Thymus (tissue), 11 donors: Measurements from ENCODE around the gene DCLK1. TPM values are rescaled to one million over a fixed set of nuclear protein-coding genes. Genes with fewer than 3 reads are reported as not detected.

ENCODE experiments used
- DNase-seq, 9 donors: peaks; one replicate each; pipeline ENCODE4 v3.0.0-alpha.2; 2013; ENCODE audit warnings: low spot score in 9 of 9, low read depth in 6 of 9, missing footprints in 1 of 9
- H3K27ac ChIP-seq, 2 donors: one replicate each; pipeline ENCODE4 v1.5.1; 2013; ENCODE audit warnings: control low read depth in 1 of 2, low read depth in 1 of 2, low read length in 1 of 2, mild to moderate bottlenecking in 1 of 2, moderate library complexity in 1 of 2
- H3K27me3 ChIP-seq, 2 donors: one replicate each; pipeline ENCODE4 v1.5.1; 2013; ENCODE audit warnings: low read length in 1 of 2; ENCODE audit not compliant: control insufficient read depth in 2 of 2, insufficient read depth in 1 of 2
- H3K36me3 ChIP-seq, 2 donors: one replicate each; pipeline ENCODE4 v1.5.1; 2013; ENCODE audit warnings: low read length in 1 of 2, mild to moderate bottlenecking in 1 of 2, moderate library complexity in 1 of 2; ENCODE audit not compliant: control insufficient read depth in 2 of 2, insufficient read depth in 2 of 2
- H3K4me1 ChIP-seq, 2 donors: one replicate each; pipeline ENCODE4 v1.5.1; 2013; ENCODE audit warnings: low read length in 2 of 2; ENCODE audit not compliant: control insufficient read depth in 2 of 2, insufficient read depth in 2 of 2
- H3K4me3 ChIP-seq, 2 donors: one replicate each; pipeline ENCODE4 v1.5.1; 2013; ENCODE audit warnings: low read length in 2 of 2, control low read depth in 1 of 2, mild to moderate bottlenecking in 1 of 2
- H3K9me3 ChIP-seq, 2 donors: one replicate each; pipeline ENCODE4 v1.5.1; 2013; ENCODE audit warnings: low read length in 1 of 2, mild to moderate bottlenecking in 1 of 2; ENCODE audit not compliant: control insufficient read depth in 2 of 2, insufficient read depth in 1 of 2
- WGBS: extraction: QIAGEN DNeasy Blood & Tissue Kit; methylation state at CpG from one replicate; pipeline ENCODE4 v1.1.7; 2013; 5-methylcytosine and 5-hydroxymethylcytosine counted together
- polyA plus RNA-seq: library from polyadenylated mRNA; stranded (reverse); fragments of 200-250 nt; gene quantifications from one replicate; pipeline ENCODE4 v1.2.3, GENCODE V29; 2013
- total RNA-seq: library from RNA; stranded (reverse); fragments of 120-200 nt; gene quantifications from one replicate; pipeline ENCODE4 v1.2.4, GENCODE V29; 2013
- donor health status: healthy.

DCLK1 gene
- total and polyA plus RNA-seq, 2 donors, result 2.5 to 2.9 TPM

GRCh38 chr13:35920816-35921215, 210.4 kb downstream of the DCLK1 start:
- WGBS, result 76% methylated on average over 7 of the region's 7 CpGs
- no peak overlapping the region for H3K27ac ChIP-seq

GRCh38 chr13:35917942-35918645, 213.1 kb downstream of the DCLK1 start:
- 93% methylated on average over 8 of the region's 8 CpGs for WGBS
- Histone ChIP-seq H3K27me3 (no peaks in the 10 kb centered on the region), H3K36me3 (no peaks in the 10 kb centered on the region), H3K27ac (no peak overlapping the region), H3K4me3 (no peak overlapping the region), H3K9me3 (no peaks in the 10 kb centered on the region), H3K4me1 (no peaks in the 10 kb centered on the region)
- no peak for DNase-seq

More at GRCh38 chr13:35920816-35921215, 210.4 kb downstream of the DCLK1 start:
- H3K36me3 ChIP-seq, result no peaks in the 10 kb centered on the region
- H3K4me1 ChIP-seq, result no peaks in the 10 kb centered on the region
- no peaks in the 10 kb centered on the region for H3K9me3 ChIP-seq
- no peaks in the 10 kb centered on the region for H3K27me3 ChIP-seq
- H3K4me3 ChIP-seq, result no peak overlapping the region
- no peak for DNase-seq

- no peak overlapping the region for H3K4me3 ChIP-seq
- no peak for DNase-seq
- WGBS, result 55% methylated on average over 13 of the region's 13 CpGs
- peaks cover 0 to 4% of the 10 kb centered on the region in 2 donors for H3K9me3 ChIP-seq
- H3K27me3 ChIP-seq, result no peaks in the 10 kb centered on the region
- no peaks in the 10 kb centered on the region for H3K4me1 ChIP-seq
- no peaks in the 10 kb centered on the region for H3K36me3 ChIP-seq
- H3K27ac ChIP-seq, result no peak overlapping the region
These were observed 213.8 kb downstream of the DCLK1 start for GRCh38 chr13:35917252-35917941.

GRCh38 chr13:35916146-35916545, 215.0 kb downstream of the DCLK1 start:
- H3K36me3 ChIP-seq, result no peaks in the 10 kb centered on the region
- H3K27ac ChIP-seq, result no peak overlapping the region
- no peaks in the 10 kb centered on the region for H3K27me3 ChIP-seq
- DNase-seq, result no peak
- WGBS, result 63% methylated on average over 2 of the region's 2 CpGs
- peaks cover 0 to 4% of the 10 kb centered on the region in 2 donors for H3K9me3 ChIP-seq
- H3K4me1 ChIP-seq, result no peaks in the 10 kb centered on the region
- H3K4me3 ChIP-seq, result no peak overlapping the region

- Histone ChIP-seq H3K27me3 (no peaks in the 10 kb centered on the region), H3K4me1 (no peaks in the 10 kb centered on the region), H3K4me3 (no peak overlapping the region), H3K9me3 (peaks cover 0 to 4% of the 10 kb centered on the region in 2 donors), H3K36me3 (no peaks in the 10 kb centered on the region), H3K27ac (no peak overlapping the region)
- no peak for DNase-seq
- 92% methylated on average over 1 of the region's 1 CpG for WGBS
These were observed 216.5 kb downstream of the DCLK1 start for GRCh38 chr13:35914662-35915061.

- H3K36me3 ChIP-seq, result no peaks in the 10 kb centered on the region
- no peaks in the 10 kb centered on the region for H3K27me3 ChIP-seq
- H3K4me3 ChIP-seq, result no peak overlapping the region
- no peaks in the 10 kb centered on the region for H3K4me1 ChIP-seq
- no peak for DNase-seq
- 93% methylated on average over 7 of the region's 7 CpGs for WGBS
- peaks cover 0 to 4% of the 10 kb centered on the region in 2 donors for H3K9me3 ChIP-seq
- H3K27ac ChIP-seq, result no peak overlapping the region
These were observed 218.3 kb downstream of the DCLK1 start for GRCh38 chr13:35912841-35913240.

- Histone ChIP-seq H3K9me3 (peaks cover 0 to 4% of the 10 kb centered on the region in 2 donors), H3K4me1 (no peaks in the 10 kb centered on the region), H3K4me3 (no peak overlapping the region), H3K27ac (no peak overlapping the region), H3K36me3 (no peaks in the 10 kb centered on the region), H3K27me3 (no peaks in the 10 kb centered on the region)
- WGBS, result 75% methylated on average over 8 of the region's 8 CpGs
- DNase-seq, result no peak
These were observed 221.2 kb downstream of the DCLK1 start for GRCh38 chr13:35909837-35910540.

GRCh38 chr13:35909091-35909490, 222.1 kb downstream of the DCLK1 start:
- DNase-seq, result no peak
- Histone ChIP-seq H3K9me3 (peaks cover 0 to 4% of the 10 kb centered on the region in 2 donors), H3K27ac (no peak overlapping the region), H3K4me1 (no peaks in the 10 kb centered on the region), H3K27me3 (no peaks in the 10 kb centered on the region), H3K4me3 (no peak overlapping the region), H3K36me3 (no peaks in the 10 kb centered on the region)
- 69% methylated on average over 4 of the region's 4 CpGs for WGBS

- 91% methylated on average over 1 of the region's 1 CpG for WGBS
- Histone ChIP-seq H3K36me3 (no peaks in the 10 kb centered on the region), H3K4me1 (no peaks in the 10 kb centered on the region), H3K27ac (no peak overlapping the region), H3K9me3 (peaks cover 0 to 4% of the 10 kb centered on the region in 2 donors), H3K4me3 (no peak overlapping the region), H3K27me3 (no peaks in the 10 kb centered on the region)
- DNase-seq, result no peak
These were observed 223.0 kb downstream of the DCLK1 start for GRCh38 chr13:35908226-35908625.
